ENCODE data around the gene TAF4.

Gene TAF4

DNA sequence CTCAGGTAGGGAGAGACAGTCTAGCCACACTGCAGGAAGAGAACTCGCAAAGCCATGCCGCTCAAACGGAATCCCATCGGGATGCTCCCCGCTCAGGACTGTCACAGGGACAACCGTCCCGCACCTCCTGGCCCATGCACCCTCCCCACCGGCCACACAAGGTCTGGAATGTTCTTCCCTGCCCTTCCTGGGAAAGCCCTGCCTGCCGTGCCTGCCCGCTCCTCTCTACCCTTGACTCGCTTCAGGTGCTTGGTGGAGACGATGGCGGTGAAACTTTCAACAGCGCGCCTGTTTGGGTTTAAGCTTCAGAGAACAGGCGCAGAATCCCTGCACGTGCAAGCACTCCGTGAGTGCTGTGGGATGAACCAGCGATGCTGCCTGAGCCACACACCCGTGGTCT is 20.6 kb downstream of the TAF4 start:
- no peak for TF ChIP-seq ZFX (IDR thresholded peaks at IDR 0.05; ENCODE audit: borderline replicate concordance)
- TF ChIP-seq, protein P1, sequence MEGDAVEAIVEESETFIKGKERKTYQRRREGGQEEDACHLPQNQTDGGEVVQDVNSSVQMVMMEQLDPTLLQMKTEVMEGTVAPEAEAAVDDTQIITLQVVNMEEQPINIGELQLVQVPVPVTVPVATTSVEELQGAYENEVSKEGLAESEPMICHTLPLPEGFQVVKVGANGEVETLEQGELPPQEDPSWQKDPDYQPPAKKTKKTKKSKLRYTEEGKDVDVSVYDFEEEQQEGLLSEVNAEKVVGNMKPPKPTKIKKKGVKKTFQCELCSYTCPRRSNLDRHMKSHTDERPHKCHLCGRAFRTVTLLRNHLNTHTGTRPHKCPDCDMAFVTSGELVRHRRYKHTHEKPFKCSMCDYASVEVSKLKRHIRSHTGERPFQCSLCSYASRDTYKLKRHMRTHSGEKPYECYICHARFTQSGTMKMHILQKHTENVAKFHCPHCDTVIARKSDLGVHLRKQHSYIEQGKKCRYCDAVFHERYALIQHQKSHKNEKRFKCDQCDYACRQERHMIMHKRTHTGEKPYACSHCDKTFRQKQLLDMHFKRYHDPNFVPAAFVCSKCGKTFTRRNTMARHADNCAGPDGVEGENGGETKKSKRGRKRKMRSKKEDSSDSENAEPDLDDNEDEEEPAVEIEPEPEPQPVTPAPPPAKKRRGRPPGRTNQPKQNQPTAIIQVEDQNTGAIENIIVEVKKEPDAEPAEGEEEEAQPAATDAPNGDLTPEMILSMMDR (IDR thresholded peaks at IDR 0.05), result no peak
- H3K27ac ChIP-seq, result no peak overlapping the region

DNA sequence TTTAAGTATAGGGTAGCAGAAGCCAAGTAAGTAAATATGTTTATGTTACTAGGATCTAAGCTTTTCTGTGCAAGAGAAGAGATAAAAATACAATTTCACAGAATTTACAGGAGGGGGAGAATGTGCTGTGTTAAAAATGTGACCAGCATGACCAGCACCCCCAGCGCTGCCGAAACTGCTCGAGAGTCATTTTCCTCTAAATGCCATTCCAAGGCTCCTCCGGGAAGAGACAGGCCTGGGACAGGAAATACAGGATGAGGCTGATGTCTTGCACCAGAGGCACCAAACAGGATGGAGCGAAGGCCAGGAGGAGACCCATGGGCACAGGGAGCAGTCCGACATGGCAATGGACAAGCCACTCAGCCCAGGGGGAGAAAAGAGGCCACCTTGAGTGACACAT is 21.1 kb downstream of the TAF4 start:
- H3K27ac ChIP-seq, result no peak overlapping the region
- TF ChIP-seq ZFX (IDR thresholded peaks at IDR 0.05; ENCODE audit: borderline replicate concordance), result no peak
- TF ChIP-seq, protein P1 (IDR thresholded peaks at IDR 0.05), result no peak

DNA sequence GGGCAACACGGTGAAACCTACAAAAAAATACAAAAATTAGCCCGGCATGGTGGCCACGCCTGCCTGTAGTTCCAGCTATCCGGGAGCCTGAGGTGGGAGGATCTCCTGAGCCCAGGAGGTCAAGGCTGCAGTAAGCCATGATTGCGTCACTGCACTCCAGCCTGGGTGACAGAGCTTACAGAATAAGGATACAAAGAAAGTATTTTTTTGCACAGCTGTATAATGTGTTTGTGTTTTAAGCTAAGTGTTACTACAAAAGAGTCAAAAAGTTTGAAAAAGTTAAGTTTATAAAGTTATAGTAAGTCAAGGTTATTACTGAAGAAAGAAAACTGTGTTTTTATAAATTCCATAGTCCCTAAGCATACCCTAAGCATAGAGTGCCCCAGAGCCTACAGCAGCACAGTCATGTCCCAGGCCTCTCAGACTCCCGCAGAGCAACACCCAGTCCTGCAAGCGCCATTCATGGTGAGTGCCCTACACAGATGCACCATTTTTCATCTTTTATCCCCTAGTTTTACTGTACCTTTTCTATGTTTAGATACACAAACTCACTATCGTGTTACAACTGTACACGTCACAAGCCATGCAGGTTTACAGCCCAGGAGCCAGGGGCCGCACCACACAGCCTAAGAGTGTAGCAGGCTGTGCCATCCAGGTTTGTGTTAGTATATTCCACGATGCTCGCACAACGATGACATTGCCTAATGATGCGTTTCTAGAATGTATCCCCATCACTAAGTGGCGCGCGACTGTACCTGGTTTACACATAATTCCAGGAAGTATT is 22.4 kb downstream of the TAF4 start:
- H3K27ac ChIP-seq, result no peak overlapping the region

DNA sequence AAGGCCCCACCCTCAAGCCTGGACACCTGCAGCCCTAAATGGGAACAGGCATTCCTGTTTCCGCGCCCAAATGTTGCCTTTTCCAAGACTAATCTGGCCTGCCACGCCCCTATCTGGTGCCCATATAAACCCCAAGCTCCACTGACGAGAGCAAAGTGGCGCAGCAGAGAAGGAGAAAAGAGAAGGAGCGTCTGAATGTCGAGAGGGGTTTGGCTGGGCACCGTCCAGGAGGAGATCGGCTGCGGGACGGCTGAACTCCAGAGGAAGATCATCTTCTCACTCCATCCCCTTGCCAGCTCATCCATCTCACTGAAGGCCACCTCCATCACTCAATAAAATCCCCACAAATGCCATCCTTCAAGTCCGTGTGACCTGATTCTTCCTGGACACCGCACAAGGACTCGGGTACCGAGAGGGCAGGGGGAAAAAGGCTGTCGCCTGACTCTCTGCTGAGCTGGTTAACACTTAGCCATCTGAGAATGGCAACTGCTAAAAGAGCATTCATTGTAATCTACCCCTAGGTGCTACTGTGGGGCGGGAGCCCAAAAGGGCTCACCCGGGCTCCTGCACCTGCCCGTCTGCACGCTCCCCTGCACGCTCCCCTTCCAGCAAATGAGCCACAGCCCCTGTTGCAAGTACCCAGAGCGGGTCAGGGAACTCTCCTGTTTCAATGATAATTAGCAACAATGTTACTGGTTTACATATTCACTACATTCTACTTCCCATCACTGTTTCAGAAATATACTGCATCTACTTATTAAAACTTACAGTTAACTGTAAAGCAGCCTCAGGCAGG is 23.5 kb downstream of the TAF4 start:
- no peak for TF ChIP-seq ZFX (IDR thresholded peaks at IDR 0.05; ENCODE audit: borderline replicate concordance)
- TF ChIP-seq, protein P1 (IDR thresholded peaks at IDR 0.05), result no peak
- no peak overlapping the region for H3K27ac ChIP-seq

More for the DNA sequence above, 22.4 kb downstream of the TAF4 start:
- no peak for TF ChIP-seq ZFX (IDR thresholded peaks at IDR 0.05; ENCODE audit: borderline replicate concordance)
- TF ChIP-seq, protein P1 (IDR thresholded peaks at IDR 0.05), result no peak

DNA sequence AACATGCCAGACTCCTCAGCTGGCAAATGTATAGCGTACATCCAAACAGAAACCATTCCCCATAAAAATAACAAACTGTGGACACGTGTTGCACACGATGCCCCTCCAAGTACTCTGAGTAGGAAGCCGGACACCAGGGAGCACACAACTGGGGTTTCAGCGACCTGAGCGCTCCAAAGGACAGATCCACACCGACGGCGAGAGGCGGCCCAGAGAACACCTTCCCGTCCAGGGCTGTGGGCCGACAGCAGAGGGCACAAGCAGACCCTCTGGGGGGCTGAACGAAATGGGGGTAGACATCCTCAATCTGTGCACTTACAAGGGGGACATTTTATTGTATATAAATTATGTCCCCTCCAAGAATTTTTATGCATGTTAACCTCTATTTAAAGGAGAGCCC is 24.7 kb downstream of the TAF4 start:
- no peak overlapping the region for H3K27ac ChIP-seq
- TF ChIP-seq, protein P1 (IDR thresholded peaks at IDR 0.05), result no peak

DNA sequence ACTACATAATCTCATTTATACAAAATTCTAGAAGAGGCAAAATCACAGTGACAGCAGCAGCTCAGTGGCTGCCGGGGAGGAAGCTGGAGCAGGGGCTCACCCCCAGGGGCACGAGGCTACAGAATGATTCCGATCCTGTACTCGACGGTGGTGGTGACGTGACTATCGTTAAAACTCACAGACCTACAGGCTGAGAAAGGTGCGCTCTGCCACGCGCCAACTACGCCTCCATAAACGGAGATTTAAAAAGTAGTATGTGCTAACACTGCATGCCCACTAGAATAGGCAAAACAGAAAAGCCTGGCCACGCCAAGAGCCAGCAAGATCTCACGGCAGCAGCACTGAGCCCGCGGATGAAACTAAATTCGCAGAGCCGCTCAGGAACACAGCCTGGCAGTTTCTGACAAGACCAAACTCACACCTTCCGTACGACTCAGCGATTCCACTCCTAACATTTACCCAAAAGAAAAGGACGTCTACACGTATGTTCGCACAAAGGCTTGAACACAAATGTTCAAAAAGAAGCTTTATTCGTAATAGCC is 25.2 kb downstream of the TAF4 start:
- TF ChIP-seq, protein P1 (IDR thresholded peaks at IDR 0.05), result no peak
- TF ChIP-seq ZFX (IDR thresholded peaks at IDR 0.05; ENCODE audit: borderline replicate concordance), result no peak
- H3K27ac ChIP-seq, result no peak overlapping the region

DNA sequence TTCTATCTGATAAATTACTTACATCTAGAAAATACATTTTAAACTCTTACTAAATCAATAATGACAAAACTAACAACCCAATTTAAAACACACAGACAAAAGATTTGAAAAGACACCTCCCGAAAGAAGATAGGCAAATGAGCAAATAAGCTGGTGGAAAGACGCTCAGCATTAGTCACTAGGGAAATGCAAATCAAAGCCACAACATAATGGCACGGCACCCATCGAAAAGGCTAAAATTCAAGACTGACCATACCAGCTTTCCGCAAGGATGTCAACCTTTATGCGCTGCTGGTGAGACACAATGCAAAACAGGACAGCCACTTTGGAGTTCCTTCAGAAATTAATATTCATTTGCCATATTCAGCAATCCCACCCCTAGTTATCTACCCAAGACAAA is 25.9 kb downstream of the TAF4 start:
- TF ChIP-seq ZFX (IDR thresholded peaks at IDR 0.05; ENCODE audit: borderline replicate concordance), result no peak
- TF ChIP-seq, protein P1 (IDR thresholded peaks at IDR 0.05), result no peak
- H3K27ac ChIP-seq, result no peak overlapping the region

All from 22Rv1 (cell line).